Superior temporal gyrus (tissue), 1 donor: Measurements from ENCODE around the gene PRKAR2A.
"Not testable (repeated sequence)": the region's sequence is repeated elsewhere in the genome, so short reads cannot be mapped to it uniquely, and the experiment has no call there.

Experiments used
- DNase-seq: peaks from one replicate; pipeline ENCODE4 v3.0.0-alpha.2; 2016; ENCODE audit errors: extremely low spot score

The PRKAR2A gene

GRCh38 chr3:48837163-48837562, 10.5 kb downstream of the PRKAR2A start:
- no peak for DNase-seq

- no peak for DNase-seq
Observed at GRCh38 chr3:48835650-48836366, 11.9 kb downstream of the PRKAR2A start.

GRCh38 chr3:48832684-48833083, 15.0 kb downstream of the PRKAR2A start:
- DNase-seq: no peak

- no peak for DNase-seq
Observed at GRCh38 chr3:48830715-48831114, 17.0 kb downstream of the PRKAR2A start.

GRCh38 chr3:48829525-48829924, 18.1 kb downstream of the PRKAR2A start:
- DNase-seq: not testable (repeated sequence)

- not testable (repeated sequence) for DNase-seq
Observed at GRCh38 chr3:48827874-48828273, 19.8 kb downstream of the PRKAR2A start.

GRCh38 chr3:48826451-48826850, 21.2 kb downstream of the PRKAR2A start:
- DNase-seq: no peak

GRCh38 chr3:48820612-48821324, 26.9 kb downstream of the PRKAR2A start:
- no peak for DNase-seq

- no peak for DNase-seq
Observed at GRCh38 chr3:48819234-48820221, 28.1 kb downstream of the PRKAR2A start.

GRCh38 chr3:48811524-48811923, 36.1 kb downstream of the PRKAR2A start:
- no peak for DNase-seq

- DNase-seq: no peak
Observed at GRCh38 chr3:48804930-48805329, 42.7 kb downstream of the PRKAR2A start.

GRCh38 chr3:48800831-48801230, 46.8 kb downstream of the PRKAR2A start:
- DNase-seq: not testable (repeated sequence)

GRCh38 chr3:48798998-48799397, 48.7 kb downstream of the PRKAR2A start:
- DNase-seq: no peak

GRCh38 chr3:48797626-48798025, 50.0 kb downstream of the PRKAR2A start:
- DNase-seq: no peak

- DNase-seq: no peak
Observed at GRCh38 chr3:48795997-48796732, 51.5 kb downstream of the PRKAR2A start.

GRCh38 chr3:48793484-48793883, 54.2 kb downstream of the PRKAR2A start:
- DNase-seq: not testable (repeated sequence)

- DNase-seq: no peak
Observed at GRCh38 chr3:48789665-48790064, 58.0 kb downstream of the PRKAR2A start.

- no peak for DNase-seq
Observed at GRCh38 chr3:48788544-48789162, 59.0 kb downstream of the PRKAR2A start.

GRCh38 chr3:48784426-48785120, 63.1 kb downstream of the PRKAR2A start:
- peak; percentile 21 for DNase-seq

- DNase-seq: no peak
Observed at GRCh38 chr3:48783304-48783703, 64.4 kb downstream of the PRKAR2A start.
